ENCODE data around the gene MYBPHL. TPM values are rescaled to one million over a fixed set of nuclear protein-coding genes. Genes with fewer than 3 reads are reported as not detected.

Gene MYBPHL
- total and polyA plus RNA-seq, 2 of the 13 experiments (the other 11 are each of a cell fraction or from before 2014, with no cell fraction given), result 3.7 to 3.8 TPM

GRCh38 chr1:109261578-109261977 is 45.2 kb downstream of the MYBPHL start:
- 85% methylated on average over 6 of the region's 6 CpGs for WGBS (ENCODE audit: low lambda C conversion rate)
- TF ChIP-seq, protein P1, sequence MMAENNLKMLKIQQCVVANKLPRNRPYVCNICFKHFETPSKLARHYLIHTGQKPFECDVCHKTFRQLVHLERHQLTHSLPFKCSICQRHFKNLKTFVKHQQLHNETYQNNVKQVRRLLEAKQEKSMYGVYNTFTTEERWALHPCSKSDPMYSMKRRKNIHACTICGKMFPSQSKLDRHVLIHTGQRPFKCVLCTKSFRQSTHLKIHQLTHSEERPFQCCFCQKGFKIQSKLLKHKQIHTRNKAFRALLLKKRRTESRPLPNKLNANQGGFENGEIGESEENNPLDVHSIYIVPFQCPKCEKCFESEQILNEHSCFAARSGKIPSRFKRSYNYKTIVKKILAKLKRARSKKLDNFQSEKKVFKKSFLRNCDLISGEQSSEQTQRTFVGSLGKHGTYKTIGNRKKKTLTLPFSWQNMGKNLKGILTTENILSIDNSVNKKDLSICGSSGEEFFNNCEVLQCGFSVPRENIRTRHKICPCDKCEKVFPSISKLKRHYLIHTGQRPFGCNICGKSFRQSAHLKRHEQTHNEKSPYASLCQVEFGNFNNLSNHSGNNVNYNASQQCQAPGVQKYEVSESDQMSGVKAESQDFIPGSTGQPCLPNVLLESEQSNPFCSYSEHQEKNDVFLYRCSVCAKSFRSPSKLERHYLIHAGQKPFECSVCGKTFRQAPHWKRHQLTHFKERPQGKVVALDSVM (CRISPR knock-in tag; IDR thresholded peaks at IDR 0.05), result no peak
- no peak for TF ChIP-seq ZNF816 (CRISPR knock-in tag; IDR thresholded peaks at IDR 0.05; ENCODE audit: borderline replicate concordance)
- no peak for TF ChIP-seq ZNF331 (CRISPR knock-in tag; IDR thresholded peaks at IDR 0.05)
- TF ChIP-seq, protein P2, sequence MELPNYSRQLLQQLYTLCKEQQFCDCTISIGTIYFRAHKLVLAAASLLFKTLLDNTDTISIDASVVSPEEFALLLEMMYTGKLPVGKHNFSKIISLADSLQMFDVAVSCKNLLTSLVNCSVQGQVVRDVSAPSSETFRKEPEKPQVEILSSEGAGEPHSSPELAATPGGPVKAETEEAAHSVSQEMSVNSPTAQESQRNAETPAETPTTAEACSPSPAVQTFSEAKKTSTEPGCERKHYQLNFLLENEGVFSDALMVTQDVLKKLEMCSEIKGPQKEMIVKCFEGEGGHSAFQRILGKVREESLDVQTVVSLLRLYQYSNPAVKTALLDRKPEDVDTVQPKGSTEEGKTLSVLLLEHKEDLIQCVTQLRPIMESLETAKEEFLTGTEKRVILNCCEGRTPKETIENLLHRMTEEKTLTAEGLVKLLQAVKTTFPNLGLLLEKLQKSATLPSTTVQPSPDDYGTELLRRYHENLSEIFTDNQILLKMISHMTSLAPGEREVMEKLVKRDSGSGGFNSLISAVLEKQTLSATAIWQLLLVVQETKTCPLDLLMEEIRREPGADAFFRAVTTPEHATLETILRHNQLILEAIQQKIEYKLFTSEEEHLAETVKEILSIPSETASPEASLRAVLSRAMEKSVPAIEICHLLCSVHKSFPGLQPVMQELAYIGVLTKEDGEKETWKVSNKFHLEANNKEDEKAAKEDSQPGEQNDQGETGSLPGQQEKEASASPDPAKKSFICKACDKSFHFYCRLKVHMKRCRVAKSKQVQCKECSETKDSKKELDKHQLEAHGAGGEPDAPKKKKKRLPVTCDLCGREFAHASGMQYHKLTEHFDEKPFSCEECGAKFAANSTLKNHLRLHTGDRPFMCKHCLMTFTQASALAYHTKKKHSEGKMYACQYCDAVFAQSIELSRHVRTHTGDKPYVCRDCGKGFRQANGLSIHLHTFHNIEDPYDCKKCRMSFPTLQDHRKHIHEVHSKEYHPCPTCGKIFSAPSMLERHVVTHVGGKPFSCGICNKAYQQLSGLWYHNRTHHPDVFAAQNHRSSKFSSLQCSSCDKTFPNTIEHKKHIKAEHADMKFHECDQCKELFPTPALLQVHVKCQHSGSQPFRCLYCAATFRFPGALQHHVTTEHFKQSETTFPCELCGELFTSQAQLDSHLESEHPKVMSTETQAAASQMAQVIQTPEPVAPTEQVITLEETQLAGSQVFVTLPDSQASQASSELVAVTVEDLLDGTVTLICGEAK (IDR thresholded peaks at IDR 0.05), result no peak
- TF ChIP-seq, protein P2 (CRISPR knock-in tag; IDR thresholded peaks at IDR 0.05), result no peak
- no peak for TF ChIP-seq THAP7 (CRISPR knock-in tag; IDR thresholded peaks at IDR 0.05)
- no peak for TF ChIP-seq ZNF292 (CRISPR knock-in tag; IDR thresholded peaks at IDR 0.05; ENCODE audit: borderline replicate concordance, low read depth)
- no peak for TF ChIP-seq ZNF256 (CRISPR knock-in tag; conservative IDR thresholded peaks at IDR 0.05)
- no peak for TF ChIP-seq SMAD9 (CRISPR knock-in tag; IDR thresholded peaks at IDR 0.05)
- TF ChIP-seq PAWR (CRISPR knock-in tag; IDR thresholded peaks at IDR 0.05; ENCODE audit: borderline replicate concordance), result no peak
- TF ChIP-seq TCF7 (IDR thresholded peaks at IDR 0.05; ENCODE audit: low read depth), result no peak
- no peak for TF ChIP-seq ZNF225 (CRISPR knock-in tag; IDR thresholded peaks at IDR 0.05)
- TF ChIP-seq ZNF549 (CRISPR knock-in tag; IDR thresholded peaks at IDR 0.05), result no peak
- TF ChIP-seq PCBP1 (IDR thresholded peaks at IDR 0.05; ENCODE audit: borderline replicate concordance, low read depth, low read length), result no peak

More at GRCh38 chr1:109261578-109261977, 45.2 kb downstream of the MYBPHL start:
- DNase-seq (ENCODE audit: low spot score) (no peak), FAIRE-seq (no peak), ATAC-seq (no peak)
- Histone ChIP-seq H3K27me3 (ENCODE audit: control insufficient read depth in 1 of 2, insufficient read depth in 2 of 2, low read length in 2 of 2) (no peaks in the 10 kb centered on the region), H2AFZ (ENCODE audit: low read length) (no peak overlapping the region), H3K4me2 (ENCODE audit: low read depth, low read length) (no peak overlapping the region), H3K4me3 (replicated peaks in 1 of 3; ENCODE audit: insufficient read depth in 1 of 3, low read depth in 2 of 3, low read length in 3 of 3) (no peak overlapping the region), H3K79me2 (ENCODE audit: insufficient read depth, low read length) (no peaks in the 10 kb centered on the region), H4K20me1 (ENCODE audit: insufficient read depth, low read length) (no peaks in the 10 kb centered on the region), H3K36me3 (replicated peaks in 1 of 2; ENCODE audit: control insufficient read depth in 1 of 2, insufficient read depth in 2 of 2, low read length in 2 of 2) (peaks cover 3 to 16% of the 10 kb centered on the region in 2 experiments; a peak in 4 of 5 replicates), H3K4me1 (ENCODE audit: insufficient read depth, low read length) (no peaks in the 10 kb centered on the region), H3K9ac (ENCODE audit: insufficient read depth, low read depth, low read length) (no peak overlapping the region), H3K9me3 (ENCODE audit: low read length) (no peaks in the 10 kb centered on the region), H3K27ac (ENCODE audit: extremely low read length, insufficient read depth, low read length) (no peak overlapping the region)
- intact Hi-C loops (cut with micrococcal nuclease; ENCODE audit: unreplicated experiment) (loop anchor here (5.0 kb wide), 1 partner anchor 169 kb away; the partner anchor contains the start of gene TMEM167B), in situ Hi-C loops (cut with HindIII; ENCODE audit: extremely low pct_ligation_motif_present, low pct_unique_long_range_greater_than_20kb) (loop anchor here (5.0 to 10.0 kb wide), 3 partner anchors 59 to 273 kb away; partner anchors contain the start of gene GPR61)
- ChIA-PET POLR2A (interaction anchor here (1.1 kb wide), 1 partner anchor 8 kb away, joined by 3 read pairs; no protein-coding TSS in a partner anchor), CTCF (ENCODE audit: low intra/inter-chr PET ratio, low total read pairs) (no interaction called here)
- BruUV-seq (replicated peaks), result no TSS peak
